ENCODE measurements around the gene RASAL2.
"Not testable (repeated sequence)": the region's sequence is repeated elsewhere in the genome, so short reads cannot be mapped to it uniquely, and the experiment has no call there.

The RASAL2 gene

DNA sequence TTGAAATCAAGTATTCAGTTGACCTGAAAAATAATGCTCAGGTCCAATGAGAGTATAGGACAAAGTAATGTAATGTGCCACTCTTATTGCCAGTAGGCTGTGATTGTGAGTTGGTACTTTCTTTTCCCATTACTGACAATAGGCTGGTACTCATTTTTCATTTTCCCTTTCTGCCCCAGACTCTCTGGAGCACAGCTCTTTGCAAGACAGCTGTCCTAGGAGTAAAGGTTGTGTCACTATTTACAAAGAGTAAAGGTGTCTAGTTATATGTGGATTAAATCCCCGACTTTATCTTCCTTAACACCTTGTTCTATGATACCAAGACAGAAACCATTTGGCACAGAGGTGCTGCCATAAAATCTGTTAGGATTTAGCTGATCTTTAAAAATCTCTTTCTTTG is 32.3 kb upstream of the RASAL2 start:
- H3K4me3 Mint-ChIP-seq: no peak overlapping the region
- no peak overlapping the region for H3K27ac Mint-ChIP-seq
- peaks cover 13% of the 10 kb centered on the region for H3K9me3 Mint-ChIP-seq
- no peaks in the 10 kb centered on the region for H3K36me3 Mint-ChIP-seq (ENCODE audit: low read depth)
- H3K4me1 Mint-ChIP-seq (ENCODE audit: low read depth): no peaks in the 10 kb centered on the region
- peaks cover 5% of the 10 kb centered on the region for H3K27me3 Mint-ChIP-seq

DNA sequence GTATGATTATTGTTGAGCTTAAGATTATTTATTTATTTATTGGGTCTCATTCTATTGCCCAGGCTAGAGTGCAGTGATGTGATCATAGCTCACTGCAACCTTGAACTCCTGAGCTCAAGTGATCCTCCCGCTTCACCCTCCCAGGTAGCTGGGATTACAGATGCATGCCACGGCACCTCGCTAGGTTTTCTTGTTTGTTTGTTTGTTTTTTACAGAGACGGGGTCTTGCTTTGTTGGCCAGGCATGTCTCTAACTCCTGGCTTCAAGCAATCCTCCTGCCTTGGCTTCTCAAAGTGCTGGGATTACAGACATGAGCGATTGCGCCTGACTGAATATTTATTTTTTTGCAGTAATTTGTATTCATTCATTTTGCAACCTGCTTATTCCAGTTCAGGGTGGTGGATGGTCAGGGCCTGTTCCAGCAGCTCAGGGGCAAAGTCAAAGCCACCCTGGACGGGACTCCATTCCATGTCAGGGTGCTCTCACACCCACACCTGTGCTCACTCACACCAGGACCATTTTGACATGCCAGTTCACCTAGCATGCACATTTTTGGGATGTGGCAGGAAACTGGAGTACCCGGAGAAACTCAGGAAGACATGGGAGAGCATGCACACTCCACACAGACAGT is 29.6 kb upstream of the RASAL2 start:
- no peaks in the 10 kb centered on the region for H3K36me3 Mint-ChIP-seq (ENCODE audit: low read depth)
- H3K27ac Mint-ChIP-seq: no peak overlapping the region
- H3K27me3 Mint-ChIP-seq: peaks cover 5% of the 10 kb centered on the region
- H3K4me1 Mint-ChIP-seq (ENCODE audit: low read depth): no peaks in the 10 kb centered on the region
- H3K9me3 Mint-ChIP-seq: peaks cover 11% of the 10 kb centered on the region
- no peak overlapping the region for H3K4me3 Mint-ChIP-seq

DNA sequence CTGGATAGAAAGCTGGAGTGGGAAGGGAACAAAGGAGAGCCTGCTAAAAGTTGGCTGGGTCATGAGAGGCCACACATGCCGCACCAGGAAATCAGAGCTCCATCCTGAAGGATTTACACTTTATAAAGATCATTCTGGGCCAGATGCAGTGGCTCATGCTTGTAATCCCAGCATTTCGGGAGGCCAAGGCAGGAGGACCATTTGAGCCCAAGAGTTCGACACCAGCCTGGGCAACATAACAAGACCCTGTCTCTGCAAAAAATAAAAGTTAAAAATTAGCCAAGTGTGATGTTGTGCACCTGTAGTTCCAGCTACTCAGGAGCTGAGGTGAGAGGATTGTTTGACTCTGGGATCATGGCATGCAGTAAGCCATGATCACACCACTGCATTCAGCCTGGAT is 28.7 kb upstream of the RASAL2 start:
- Mint-ChIP-seq H3K9me3 (peaks cover 7% of the 10 kb centered on the region), H3K36me3 (ENCODE audit: low read depth) (no peaks in the 10 kb centered on the region), H3K27me3 (no peaks in the 10 kb centered on the region), H3K4me1 (ENCODE audit: low read depth) (no peaks in the 10 kb centered on the region), H3K27ac (no peak overlapping the region), H3K4me3 (no peak overlapping the region)

DNA sequence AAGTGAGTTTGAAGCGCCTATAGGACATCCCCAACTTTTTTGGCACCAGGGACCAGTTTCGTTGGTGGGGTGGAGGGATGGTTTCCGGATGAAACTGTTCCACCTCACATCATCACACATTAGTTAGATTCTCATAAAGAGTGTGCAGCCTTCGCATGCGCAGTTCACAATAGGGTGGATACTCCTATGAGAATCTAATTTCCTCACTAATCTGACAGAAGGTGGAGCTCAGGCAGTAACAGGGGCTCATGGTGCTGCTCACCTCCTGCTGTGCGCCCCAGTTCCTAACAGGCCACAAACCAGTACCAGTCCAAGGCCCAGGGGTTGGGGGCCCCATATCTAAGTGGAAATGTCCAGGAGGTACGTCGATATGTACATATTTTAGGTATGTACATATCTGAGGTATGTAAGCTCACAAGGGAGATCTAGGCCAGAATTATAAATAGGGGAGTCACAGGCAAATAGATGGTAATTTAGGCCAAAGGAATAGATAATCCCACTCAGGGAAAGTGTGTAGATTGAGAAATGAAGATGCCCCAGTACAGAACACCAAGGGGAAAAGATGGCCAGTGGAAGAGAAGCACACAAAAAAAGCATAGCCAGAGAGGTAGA is 27.5 kb upstream of the RASAL2 start:
- Mint-ChIP-seq H3K4me1 (ENCODE audit: low read depth) (no peaks in the 10 kb centered on the region), H3K27me3 (no peaks in the 10 kb centered on the region), H3K27ac (no peak overlapping the region), H3K36me3 (ENCODE audit: low read depth) (no peaks in the 10 kb centered on the region), H3K4me3 (no peak overlapping the region), H3K9me3 (peaks cover 7% of the 10 kb centered on the region)

DNA sequence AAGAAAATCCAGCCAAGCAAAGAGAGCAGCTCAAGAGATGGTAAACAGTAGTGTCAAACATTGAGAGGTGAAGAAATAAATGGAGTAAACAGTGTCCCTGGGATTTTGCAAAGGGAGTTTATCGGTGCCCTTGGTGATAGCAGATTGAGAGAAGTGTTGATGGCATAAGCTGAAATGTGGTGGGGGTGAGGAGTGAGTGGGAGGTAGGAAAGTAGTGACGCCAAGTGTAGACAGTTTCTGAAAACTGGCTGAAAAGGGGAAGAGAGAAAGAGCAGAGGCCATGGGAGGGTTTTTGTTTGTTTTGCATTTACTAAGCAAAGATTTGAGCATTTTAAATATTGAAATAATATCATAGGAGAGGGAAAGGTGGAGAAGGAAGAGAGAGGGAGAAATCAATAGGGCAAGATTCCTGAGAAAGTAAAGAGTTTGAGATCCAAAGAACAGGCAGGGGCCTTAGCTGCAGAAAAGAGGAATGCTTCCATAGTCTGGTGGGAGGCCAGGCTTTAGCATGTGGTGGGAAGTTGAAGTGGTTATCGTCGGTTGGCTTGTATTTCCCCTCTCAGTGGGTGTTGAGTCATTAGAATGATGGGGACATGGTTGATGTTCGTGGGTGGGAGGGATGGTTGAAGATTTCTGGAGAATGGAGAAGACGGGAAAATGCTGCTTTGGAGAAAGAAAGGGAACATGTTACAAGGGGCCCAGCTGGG is 26.8 kb upstream of the RASAL2 start:
- no peak overlapping the region for H3K4me3 Mint-ChIP-seq
- no peaks in the 10 kb centered on the region for H3K36me3 Mint-ChIP-seq (ENCODE audit: low read depth)
- H3K27ac Mint-ChIP-seq: no peak overlapping the region
- peaks cover 7% of the 10 kb centered on the region for H3K9me3 Mint-ChIP-seq
- no peaks in the 10 kb centered on the region for H3K4me1 Mint-ChIP-seq (ENCODE audit: low read depth)
- no peaks in the 10 kb centered on the region for H3K27me3 Mint-ChIP-seq

DNA sequence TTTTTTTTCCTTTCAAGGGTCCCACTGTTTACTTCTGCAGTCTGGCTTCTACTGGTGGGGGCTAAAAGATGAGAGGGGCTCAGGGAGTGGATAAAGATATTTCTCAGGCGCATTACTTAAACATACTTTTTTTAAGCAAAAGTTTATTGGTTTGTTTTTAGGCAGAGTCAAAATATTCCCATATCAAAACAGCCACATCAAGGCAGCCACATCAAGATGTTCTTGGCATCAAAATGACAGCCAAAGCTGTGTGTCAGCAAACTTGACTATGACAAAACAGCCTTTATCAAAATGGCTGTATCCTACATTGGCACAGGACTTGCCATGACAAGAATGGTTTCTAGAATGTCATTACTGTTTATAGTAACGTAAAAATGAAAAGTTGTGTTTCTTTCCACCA is 22.1 kb upstream of the RASAL2 start:
- Mint-ChIP-seq H3K27ac (no peak overlapping the region), H3K4me1 (ENCODE audit: low read depth) (no peaks in the 10 kb centered on the region), H3K36me3 (ENCODE audit: low read depth) (no peaks in the 10 kb centered on the region), H3K9me3 (peaks cover 12% of the 10 kb centered on the region), H3K4me3 (no peak overlapping the region), H3K27me3 (peaks cover 6% of the 10 kb centered on the region)

DNA sequence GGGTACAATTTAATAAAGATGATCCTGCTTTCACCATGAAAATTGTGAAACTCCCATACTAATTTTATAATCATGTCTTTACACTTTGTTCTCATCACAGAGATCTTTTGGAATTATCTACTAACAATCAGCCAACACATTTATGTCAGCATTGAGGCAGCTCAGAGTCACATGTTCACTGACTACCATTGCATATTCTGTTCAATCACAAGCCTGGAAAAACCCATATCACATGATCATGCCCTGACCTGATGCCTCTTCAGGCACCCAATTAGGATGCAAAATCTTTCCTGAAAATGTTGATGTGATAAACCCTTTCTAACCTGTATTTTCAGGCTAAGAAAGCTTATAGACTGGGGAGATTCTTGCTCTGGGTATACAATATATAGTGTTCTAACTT is 21.6 kb upstream of the RASAL2 start:
- Mint-ChIP-seq H3K36me3 (ENCODE audit: low read depth) (no peaks in the 10 kb centered on the region), H3K4me1 (ENCODE audit: low read depth) (no peaks in the 10 kb centered on the region), H3K4me3 (no peak overlapping the region), H3K27ac (no peak overlapping the region), H3K27me3 (peaks cover 6% of the 10 kb centered on the region), H3K9me3 (peaks cover 12% of the 10 kb centered on the region)

DNA sequence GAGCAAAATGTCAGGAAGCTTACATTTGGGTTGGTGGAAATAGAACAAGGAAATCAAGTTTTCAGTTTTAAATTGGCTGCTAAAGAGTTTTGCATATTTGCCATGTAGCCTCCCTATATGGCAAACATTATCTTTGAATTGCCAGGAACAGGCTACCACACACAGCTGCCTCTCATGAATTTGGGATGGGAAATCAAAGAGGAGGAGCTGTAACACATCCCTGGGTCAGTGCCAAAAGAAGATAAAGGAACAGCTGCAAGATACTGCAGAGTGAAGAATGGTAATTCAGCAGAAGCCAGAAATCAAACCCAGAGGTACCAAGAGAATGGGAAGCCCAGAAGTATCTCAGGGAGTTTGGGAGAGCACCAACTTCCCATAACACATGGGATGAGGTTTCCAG is 18.6 kb upstream of the RASAL2 start:
- no peaks in the 10 kb centered on the region for H3K36me3 Mint-ChIP-seq (ENCODE audit: low read depth)
- H3K4me1 Mint-ChIP-seq (ENCODE audit: low read depth): no peaks in the 10 kb centered on the region
- H3K9me3 Mint-ChIP-seq: peaks cover 12% of the 10 kb centered on the region
- H3K4me3 Mint-ChIP-seq: no peak overlapping the region
- H3K27me3 Mint-ChIP-seq: peaks cover 6% of the 10 kb centered on the region
- no peak overlapping the region for H3K27ac Mint-ChIP-seq

DNA sequence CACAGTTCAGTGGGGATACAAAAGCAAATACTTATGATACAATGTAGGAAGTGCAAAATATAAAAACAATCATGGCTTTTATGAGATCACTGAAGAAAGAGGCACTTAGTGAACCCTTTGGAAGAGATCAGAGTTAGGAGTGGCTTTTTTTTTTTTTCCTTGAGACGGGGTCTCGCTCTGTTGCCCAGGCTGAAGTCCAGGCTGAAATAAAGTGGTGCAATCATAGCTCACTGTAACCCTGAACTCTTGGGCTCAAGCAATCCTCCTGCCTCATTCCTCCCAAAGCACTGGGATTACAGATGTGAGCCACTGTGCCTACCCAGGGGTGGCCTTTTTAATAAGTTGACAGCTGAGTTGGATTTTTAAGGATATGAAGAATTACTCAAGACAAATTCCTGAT is 17.3 kb upstream of the RASAL2 start:
- Mint-ChIP-seq H3K4me1 (ENCODE audit: low read depth) (no peaks in the 10 kb centered on the region), H3K27ac (no peak overlapping the region), H3K36me3 (ENCODE audit: low read depth) (no peaks in the 10 kb centered on the region), H3K27me3 (peaks cover 6% of the 10 kb centered on the region), H3K9me3 (peaks cover 12% of the 10 kb centered on the region), H3K4me3 (no peak overlapping the region)

DNA sequence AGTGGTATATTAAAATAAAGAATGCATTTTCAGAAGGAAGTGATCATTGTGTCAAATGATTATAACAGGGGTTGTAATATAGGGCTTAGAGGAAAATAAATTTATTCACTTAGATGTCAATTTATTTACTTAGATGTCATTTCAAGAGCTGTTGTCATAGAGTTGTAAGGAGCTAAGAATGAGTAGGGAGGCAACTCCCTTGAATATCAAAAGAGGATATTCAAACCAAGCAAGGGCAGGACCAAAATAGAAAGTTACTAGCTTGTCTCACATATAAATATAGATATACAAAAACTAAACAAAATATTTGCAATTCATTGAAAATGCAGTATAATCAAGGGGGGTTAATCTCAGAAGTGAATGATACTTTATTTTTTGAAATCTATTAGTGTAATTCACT is 16.0 kb upstream of the RASAL2 start:
- Mint-ChIP-seq H3K4me3 (no peak overlapping the region), H3K36me3 (ENCODE audit: low read depth) (no peaks in the 10 kb centered on the region), H3K27me3 (no peaks in the 10 kb centered on the region), H3K9me3 (peaks cover 8% of the 10 kb centered on the region), H3K4me1 (ENCODE audit: low read depth) (no peaks in the 10 kb centered on the region), H3K27ac (no peak overlapping the region)

DNA sequence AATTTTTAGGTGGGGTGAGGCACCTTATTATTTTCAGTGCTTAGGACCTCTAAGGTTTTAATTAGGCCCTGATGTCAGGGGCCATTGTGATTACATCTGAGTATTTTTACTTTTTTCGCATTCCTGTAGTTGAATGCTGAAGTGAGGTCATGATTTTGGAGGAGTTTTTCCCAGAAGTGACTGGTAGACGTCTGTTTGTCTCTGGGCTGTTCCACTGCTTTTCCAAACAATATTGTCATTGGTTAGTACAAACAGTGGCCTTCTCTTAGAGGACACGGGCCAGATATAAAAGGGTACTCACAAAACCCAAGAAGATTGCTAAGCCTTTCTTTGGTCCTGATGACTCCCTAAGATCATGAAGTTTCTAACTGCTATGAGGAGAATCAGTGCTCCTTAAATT is 7.6 kb upstream of the RASAL2 start:
- Mint-ChIP-seq H3K36me3 (ENCODE audit: low read depth) (no peaks in the 10 kb centered on the region), H3K27ac (no peak overlapping the region), H3K9me3 (peaks cover 16% of the 10 kb centered on the region), H3K4me1 (ENCODE audit: low read depth) (no peaks in the 10 kb centered on the region), H3K27me3 (peaks cover 31% of the 10 kb centered on the region), H3K4me3 (no peak overlapping the region)

DNA sequence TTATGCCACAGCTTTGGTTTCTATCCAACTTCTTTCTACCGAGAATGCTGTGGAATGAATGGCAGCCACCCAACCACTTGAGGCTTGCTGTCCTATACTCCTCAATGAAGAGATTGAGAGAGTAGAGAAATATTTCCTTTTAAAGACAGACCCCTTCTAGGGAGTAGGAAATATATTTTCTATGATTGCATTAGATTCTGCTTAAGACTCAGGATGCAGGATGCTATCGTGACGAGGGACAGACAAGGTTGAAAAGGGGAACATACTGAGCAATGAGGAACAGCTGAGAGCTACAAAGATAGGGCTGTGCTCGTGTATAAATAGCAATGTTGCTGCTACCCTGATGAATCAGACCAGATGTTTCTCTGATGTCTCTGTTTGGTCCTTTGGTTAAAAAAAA is 7.1 kb upstream of the RASAL2 start:
- Mint-ChIP-seq H3K4me1 (ENCODE audit: low read depth) (no peaks in the 10 kb centered on the region), H3K9me3 (peaks cover 16% of the 10 kb centered on the region), H3K27ac (no peak overlapping the region), H3K27me3 (peaks cover 36% of the 10 kb centered on the region), H3K36me3 (ENCODE audit: low read depth) (no peaks in the 10 kb centered on the region), H3K4me3 (no peak overlapping the region)

DNA sequence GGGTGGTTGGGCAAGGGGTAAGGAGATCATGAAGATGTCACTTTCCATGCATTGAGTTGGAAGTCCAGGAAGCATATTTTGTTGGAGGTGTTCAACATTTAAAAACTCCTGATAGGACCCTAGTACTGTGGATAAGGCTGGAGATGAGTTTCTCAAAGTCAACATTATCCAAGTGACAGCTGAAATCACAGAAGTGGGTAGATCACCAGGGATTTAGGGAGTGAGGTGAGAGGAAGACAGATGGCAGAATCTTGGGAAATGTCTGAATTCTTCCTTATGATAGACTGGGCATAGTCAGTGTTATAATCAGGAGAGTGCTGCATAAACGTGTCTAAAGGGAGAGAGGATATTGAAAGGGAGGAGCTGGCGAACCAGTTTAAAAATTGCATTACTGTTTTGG is 5.3 kb upstream of the RASAL2 start:
- Mint-ChIP-seq H3K9me3 (peaks cover 12% of the 10 kb centered on the region), H3K27ac (no peak overlapping the region), H3K4me1 (ENCODE audit: low read depth) (peaks cover 11% of the 10 kb centered on the region), H3K4me3 (no peak overlapping the region), H3K36me3 (ENCODE audit: low read depth) (no peaks in the 10 kb centered on the region), H3K27me3 (peaks cover 53% of the 10 kb centered on the region)

DNA sequence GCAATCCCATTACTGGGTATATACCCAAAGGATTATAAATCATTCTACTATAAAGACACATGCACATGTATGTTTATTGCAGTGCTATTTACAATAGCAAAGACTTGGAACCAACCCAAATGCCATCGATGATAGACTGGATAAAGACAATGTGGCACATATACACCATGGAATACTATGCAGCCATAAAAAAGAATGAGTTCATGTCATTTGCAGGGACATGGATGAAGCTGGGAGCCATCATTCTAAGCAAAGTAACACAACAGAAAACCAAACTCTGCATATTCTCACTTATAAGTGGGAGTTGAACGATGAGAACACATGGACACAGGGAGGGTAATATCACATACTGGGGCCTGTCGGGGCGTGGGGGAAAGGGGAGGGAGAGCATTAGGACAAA is 2.5 kb upstream of the RASAL2 start:
- H3K27me3 Mint-ChIP-seq: peaks cover 67% of the 10 kb centered on the region
- H3K36me3 Mint-ChIP-seq (ENCODE audit: low read depth); H3K4me3 Mint-ChIP-seq: not testable (repeated sequence)

DNA sequence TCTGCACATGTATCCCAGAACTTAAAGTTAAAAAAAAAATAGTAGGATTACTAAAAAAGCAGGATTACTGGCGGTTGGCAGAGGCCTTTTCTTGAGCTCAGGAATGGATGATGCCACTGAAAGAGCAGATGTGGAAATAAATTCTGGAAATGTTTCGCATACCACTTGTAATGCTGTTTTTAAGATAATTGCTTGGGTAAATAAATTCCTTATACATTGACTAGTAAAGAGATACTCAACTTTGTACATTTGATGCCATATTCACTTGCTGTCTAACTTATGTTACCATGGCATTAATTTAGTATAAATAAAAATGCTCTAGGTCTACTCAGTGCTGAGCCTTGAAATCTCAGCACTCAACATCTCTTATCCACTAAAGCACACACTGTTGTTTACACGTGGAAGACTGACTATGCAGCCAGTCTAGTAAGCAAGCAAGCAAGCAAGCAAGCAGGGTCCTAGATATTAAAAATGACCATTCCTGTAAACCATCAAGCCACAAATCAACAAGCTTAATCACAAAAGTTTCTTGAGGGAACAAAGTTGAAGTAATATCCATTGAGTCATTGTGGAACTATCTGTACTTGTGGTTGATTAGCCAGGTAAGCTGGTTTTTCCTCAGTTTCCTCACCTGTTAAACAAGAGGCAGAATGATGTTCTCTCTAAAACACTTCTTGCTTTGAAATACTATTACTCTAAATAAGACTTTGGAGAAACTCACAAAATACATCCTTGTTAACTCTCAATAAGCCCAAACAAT is 1.7 kb upstream of the RASAL2 start:
- Mint-ChIP-seq H3K4me1 (ENCODE audit: low read depth) (peaks cover 11% of the 10 kb centered on the region), H3K27ac (no peak overlapping the region), H3K27me3 (peaks cover 74% of the 10 kb centered on the region), H3K4me3 (no peak overlapping the region), H3K9me3 (peaks cover 12% of the 10 kb centered on the region), H3K36me3 (ENCODE audit: low read depth) (no peaks in the 10 kb centered on the region)

More for the DNA sequence above, 2.5 kb upstream of the RASAL2 start:
- peaks cover 12% of the 10 kb centered on the region for H3K9me3 Mint-ChIP-seq
- H3K27ac Mint-ChIP-seq: not testable (repeated sequence)
- peaks cover 11% of the 10 kb centered on the region for H3K4me1 Mint-ChIP-seq (ENCODE audit: low read depth)

All from stimulated activated naive CD8-positive, alpha-beta T cell treated with anti-CD3 and anti-CD28 coated beads, Interleukin-15, Interleukin-2, amounts not matched to agents 100 ng/mL and 50 ng/mL, for 24 hours (primary cell).